Large intestine (tissue), 3 donors: Measurements from ENCODE around the gene IMPDH1. TPM values are rescaled to one million over a fixed set of nuclear protein-coding genes. Genes with fewer than 3 reads are reported as not detected.

Experiments used
- DNase-seq, 2 donors: peaks; one replicate each; pipeline versions ENCODE4 v3.0.0 to v3.0.0-alpha.2; 2013
- H3K27ac ChIP-seq: one replicate; pipeline ENCODE4 v1.5.1; 2013; ENCODE audit warnings: low read length
- H3K27me3 ChIP-seq: 2 replicates; pipeline ENCODE4 v1.6.1; 2013; ENCODE audit warnings: low read length; ENCODE audit not compliant: control insufficient read depth, insufficient read depth
- H3K36me3 ChIP-seq: 2 replicates; pipeline ENCODE4 v1.6.1; 2013; ENCODE audit warnings: low read length; ENCODE audit not compliant: control insufficient read depth, insufficient read depth
- H3K4me1 ChIP-seq: one replicate; pipeline ENCODE4 v1.6.1; 2013; ENCODE audit warnings: low read length; ENCODE audit not compliant: control insufficient read depth, insufficient read depth
- H3K4me3 ChIP-seq: one replicate; pipeline ENCODE4 v1.5.1; 2013; ENCODE audit warnings: low read length
- H3K9me3 ChIP-seq: one replicate; pipeline ENCODE4 v1.6.1; 2013; ENCODE audit warnings: mild to moderate bottlenecking, low read depth, low read length, moderate library complexity; ENCODE audit not compliant: control insufficient read depth
- WGBS: methylation state at CpG from one replicate; pipeline ENCODE4 v1.1.5; 2013; ENCODE audit warnings: low lambda C conversion rate; ENCODE audit not compliant: insufficient coverage; 5-methylcytosine and 5-hydroxymethylcytosine counted together
- polyA plus RNA-seq: library from polyadenylated mRNA; unstranded; fragments of 120-200 nt; gene quantifications from one replicate; pipeline ENCODE4 v1.2.1, GENCODE V29; 2013

The IMPDH1 gene
- polyA plus RNA-seq, 1 donor: 15.4 TPM

DNA sequence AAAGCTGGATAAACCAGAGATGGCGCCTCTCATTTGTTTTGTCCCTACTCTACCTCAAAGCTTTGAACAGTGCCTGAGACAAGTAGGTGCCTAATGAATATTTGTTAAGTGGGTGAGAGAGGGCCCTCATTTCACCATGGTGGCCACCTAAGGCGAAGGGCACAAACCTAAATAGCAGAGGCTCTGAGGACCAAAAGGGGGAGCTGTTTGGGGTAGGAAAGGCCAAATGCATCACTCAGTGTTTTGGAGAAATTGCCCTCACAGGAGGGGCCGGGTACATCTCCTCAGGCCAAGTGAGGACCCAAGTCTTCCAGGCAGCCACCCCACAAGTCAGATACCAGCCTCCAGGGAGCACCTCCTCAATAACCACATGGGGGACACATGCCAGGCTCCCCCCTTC lies 14.0 kb downstream of the IMPDH1 start:
- Histone ChIP-seq H3K9me3 (no peaks in the 10 kb centered on the region), H3K4me3 (no peak overlapping the region), H3K36me3 (peaks cover 37% of the 10 kb centered on the region), H3K27me3 (no peaks in the 10 kb centered on the region), H3K4me1 (no peaks in the 10 kb centered on the region), H3K27ac (no peak overlapping the region)
- WGBS: no CpG with 5 or more reads among the region's 3 CpGs
- no peak for DNase-seq

DNA sequence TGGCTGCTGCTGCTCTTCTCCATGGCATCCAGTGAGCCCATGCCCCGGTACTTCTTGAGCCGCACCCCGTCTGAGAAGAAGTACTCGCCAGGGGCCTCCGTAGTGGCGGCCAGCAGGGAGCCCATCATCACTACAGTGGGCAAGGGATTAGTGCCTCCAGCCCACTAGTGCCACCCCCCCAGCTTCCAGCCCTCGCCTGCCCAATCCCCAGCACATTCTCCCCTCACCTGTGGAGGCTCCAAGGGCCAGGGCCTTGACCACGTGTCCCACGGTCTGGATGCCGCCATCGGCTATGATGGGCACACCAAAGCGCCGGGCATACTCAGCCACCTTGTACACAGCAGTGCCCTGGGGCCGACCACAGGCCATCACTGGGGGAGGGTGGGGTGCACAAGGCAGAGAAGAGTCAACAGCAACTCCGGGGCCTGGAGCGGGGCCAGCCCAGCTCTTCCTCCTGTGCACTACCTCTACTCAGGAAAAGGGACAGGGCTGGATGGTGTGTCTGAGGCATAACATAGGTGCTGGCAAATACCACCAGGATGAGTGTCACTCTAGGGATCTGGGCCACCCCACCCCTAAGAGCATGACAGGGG lies 14.8 kb downstream of the IMPDH1 start:
- H3K36me3 ChIP-seq: peaks cover 32% of the 10 kb centered on the region

DNA sequence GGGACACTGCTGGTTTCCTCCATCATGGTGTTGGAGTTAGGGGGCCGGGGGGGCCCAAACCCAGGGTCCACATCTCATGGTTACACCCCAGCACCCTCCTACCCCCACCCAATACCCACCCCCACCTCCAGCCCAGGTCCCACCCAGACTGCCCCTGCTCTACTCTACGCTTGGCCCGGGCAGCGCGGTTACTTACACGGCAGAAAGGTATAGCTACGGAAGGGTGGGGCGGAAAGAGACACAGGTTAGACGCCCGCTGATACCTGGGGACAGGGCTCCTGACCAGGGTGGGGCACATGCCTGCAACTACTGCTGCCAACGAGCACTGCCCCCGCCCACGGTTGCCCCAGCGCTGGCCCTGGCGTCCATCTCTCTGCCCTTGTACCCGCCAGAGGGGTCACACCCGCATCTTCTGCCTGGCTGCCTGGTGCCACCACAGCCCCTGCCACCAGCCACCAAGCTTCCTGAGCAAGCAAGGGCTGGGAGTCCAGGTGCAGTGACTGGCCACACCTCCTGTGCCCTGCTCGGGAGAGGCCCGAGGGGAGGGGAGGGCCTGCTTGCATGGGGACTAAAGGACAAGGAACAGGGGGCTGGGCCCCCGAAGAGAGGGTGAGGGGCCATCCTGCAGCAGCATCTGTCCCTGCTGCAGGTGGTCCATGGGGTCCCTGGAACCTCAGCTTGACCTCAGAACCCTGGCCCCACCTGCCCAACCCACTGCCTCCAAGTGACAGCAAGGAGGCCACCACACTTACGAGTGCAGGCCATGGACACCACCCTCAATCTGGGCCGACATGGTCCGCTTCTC lies 16.1 kb downstream of the IMPDH1 start:
- WGBS: no CpG with 5 or more reads among the region's 23 CpGs
- peaks cover 5% of the 10 kb centered on the region for H3K27me3 ChIP-seq
- no peaks in the 10 kb centered on the region for H3K4me1 ChIP-seq
- no peaks in the 10 kb centered on the region for H3K9me3 ChIP-seq
- H3K36me3 ChIP-seq: peaks cover 30% of the 10 kb centered on the region
- DNase-seq: no peak
- H3K27ac ChIP-seq: no peak overlapping the region
- no peak overlapping the region for H3K4me3 ChIP-seq

More for the DNA sequence above, 14.8 kb downstream of the IMPDH1 start:
- no peaks in the 10 kb centered on the region for H3K9me3 ChIP-seq
- H3K4me3 ChIP-seq: no peak overlapping the region
- DNase-seq: no peak
- H3K27ac ChIP-seq: no peak overlapping the region
- no CpG with 5 or more reads among the region's 16 CpGs for WGBS
- no peaks in the 10 kb centered on the region for H3K27me3 ChIP-seq
- H3K4me1 ChIP-seq: no peaks in the 10 kb centered on the region

GRCh38 chr7:128392446-128393327 lies 17.1 kb downstream of the IMPDH1 start:
- Histone ChIP-seq H3K27ac (no peak overlapping the region), H3K9me3 (no peaks in the 10 kb centered on the region), H3K4me1 (no peaks in the 10 kb centered on the region), H3K27me3 (peaks cover 15% of the 10 kb centered on the region), H3K4me3 (no peak overlapping the region), H3K36me3 (peaks cover 22% of the 10 kb centered on the region)
- no CpG with 5 or more reads among the region's 18 CpGs for WGBS
- no peak for DNase-seq

GRCh38 chr7:128391805-128392204 lies 18.0 kb downstream of the IMPDH1 start:
- Histone ChIP-seq H3K4me1 (no peaks in the 10 kb centered on the region), H3K4me3 (no peak overlapping the region), H3K27ac (no peak overlapping the region), H3K36me3 (peaks cover 16% of the 10 kb centered on the region), H3K27me3 (peaks cover 17% of the 10 kb centered on the region), H3K9me3 (no peaks in the 10 kb centered on the region)
- WGBS: 100% methylated on average over 1 of the region's 7 CpGs
- DNase-seq: no peak

GRCh38 chr7:128390871-128391565 lies 18.8 kb downstream of the IMPDH1 start:
- Histone ChIP-seq H3K4me3 (no peak overlapping the region), H3K36me3 (peaks cover 8% of the 10 kb centered on the region), H3K4me1 (no peaks in the 10 kb centered on the region), H3K27me3 (peaks cover 17% of the 10 kb centered on the region), H3K27ac (no peak overlapping the region), H3K9me3 (no peaks in the 10 kb centered on the region)
- DNase-seq: no peak
- 100% methylated on average over 1 of the region's 3 CpGs for WGBS

DNA sequence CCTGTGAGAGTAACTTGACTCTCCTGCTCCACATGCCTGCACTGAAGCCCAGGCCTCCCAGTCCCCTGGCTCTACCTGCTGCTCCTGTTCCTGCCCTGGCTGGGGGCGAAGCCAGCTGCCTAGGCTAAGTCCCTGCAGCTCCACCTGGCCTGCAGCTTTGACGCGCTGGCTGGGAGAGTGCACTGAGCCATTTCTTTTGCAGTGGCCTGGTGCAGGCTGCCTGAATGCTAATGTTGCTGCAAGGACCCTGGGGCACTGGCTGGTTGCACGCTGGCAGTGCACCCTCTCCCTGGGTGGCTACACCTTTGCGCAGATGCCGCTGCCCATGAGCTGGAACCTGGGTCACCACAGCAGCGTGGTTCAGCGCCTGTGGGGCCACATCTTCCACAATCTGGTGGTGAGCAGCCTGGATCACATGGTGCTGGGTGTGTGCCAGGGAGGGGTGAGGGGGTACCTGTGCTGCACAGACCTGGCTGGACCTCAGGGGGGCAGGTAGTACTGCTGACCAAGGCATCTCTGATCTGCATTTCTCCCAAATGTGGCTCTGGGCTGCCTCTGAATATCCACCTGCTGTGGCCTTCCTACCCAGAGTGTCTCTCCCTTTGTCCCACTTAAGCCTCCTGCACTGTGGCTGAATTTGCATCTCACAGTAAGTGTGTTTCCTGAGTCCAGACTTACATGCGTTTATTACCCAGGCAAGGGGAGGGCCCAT lies 20.0 kb downstream of the IMPDH1 start:
- H3K27ac ChIP-seq: no peak overlapping the region
- no peaks in the 10 kb centered on the region for H3K9me3 ChIP-seq
- H3K27me3 ChIP-seq: peaks cover 17% of the 10 kb centered on the region
- no CpG with 5 or more reads among the region's 9 CpGs for WGBS
- peaks cover 4% of the 10 kb centered on the region for H3K36me3 ChIP-seq
- no peak overlapping the region for H3K4me3 ChIP-seq
- DNase-seq: no peak
- no peaks in the 10 kb centered on the region for H3K4me1 ChIP-seq

- H3K36me3 ChIP-seq: peaks cover 3% of the 10 kb centered on the region
- H3K27me3 ChIP-seq: peaks cover 17% of the 10 kb centered on the region
- H3K9me3 ChIP-seq: no peaks in the 10 kb centered on the region
- WGBS: no CpG with 5 or more reads among the region's 2 CpGs
- H3K4me3 ChIP-seq: no peak overlapping the region
- DNase-seq: no peak
- no peak overlapping the region for H3K27ac ChIP-seq
- no peaks in the 10 kb centered on the region for H3K4me1 ChIP-seq
Measured at GRCh38 chr7:128389085-128389617, 20.6 kb downstream of the IMPDH1 start.

DNA sequence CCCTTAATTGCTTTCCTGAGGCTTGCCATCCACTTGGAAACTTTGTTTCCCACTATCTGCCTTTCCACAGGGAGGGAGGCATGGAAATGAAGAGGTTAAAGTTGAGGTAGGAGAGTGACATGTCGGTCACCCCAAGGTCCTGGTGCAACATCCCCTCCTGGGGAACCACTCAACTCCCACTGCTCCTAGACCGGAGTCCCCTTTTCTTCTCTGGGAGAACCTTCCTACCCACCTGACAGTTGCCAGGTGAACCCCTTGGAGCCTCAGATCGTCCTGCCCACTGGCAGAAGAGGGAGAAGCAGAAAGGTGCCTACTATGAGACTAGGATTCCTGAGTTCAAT lies 21.7 kb downstream of the IMPDH1 start:
- Histone ChIP-seq H3K27me3 (peaks cover 17% of the 10 kb centered on the region), H3K27ac (no peak overlapping the region), H3K9me3 (no peaks in the 10 kb centered on the region), H3K4me3 (no peak overlapping the region), H3K36me3 (no peaks in the 10 kb centered on the region), H3K4me1 (no peaks in the 10 kb centered on the region)
- no CpG with 5 or more reads among the region's 3 CpGs for WGBS
- DNase-seq: no peak
